SK-N-SH (cell line): ENCODE results near the gene STRBP.

ENCODE experiments used
- EZH2phosphoT487 ChIP-seq: fragments of 200-600 bp; sonication (generic); IDR thresholded peaks from 2 replicates; pipeline ENCODE4 v1.6.1; 2017; ENCODE audit warnings: low read depth, mixed run types, mild to moderate bottlenecking, antibody characterized with exemption, moderate library complexity, borderline replicate concordance
- FOXJ3 ChIP-seq: sonication (generic); formaldehyde crosslinking; IDR thresholded peaks from 2 replicates; pipeline ENCODE4 v1.5.1; 2020; ENCODE audit warnings: mild to moderate bottlenecking, missing genetic modification reagents
- FOXM1 ChIP-seq: IDR thresholded peaks from 2 replicates; pipeline ENCODE4 v1.4.0; 2012; ENCODE audit warnings: low read depth, mild to moderate bottlenecking
- GATA2 ChIP-seq: sonication (generic); formaldehyde crosslinking; IDR thresholded peaks from 2 replicates; pipeline ENCODE4 v1.5.0; 2020; ENCODE audit warnings: mild to moderate bottlenecking, missing genetic modification reagents
- MXI1 ChIP-seq: IDR thresholded peaks from 2 replicates; pipeline ENCODE4 v1.6.1; 2012; ENCODE audit warnings: mild to moderate bottlenecking, low read depth, low read length, improper control_type of control experiment
- RCOR1 ChIP-seq: fragments of 150-350 bp; IDR thresholded peaks from 2 replicates; pipeline ENCODE4 v1.6.1; 2017; ENCODE audit warnings: antibody characterized with exemption, low read length
- RXRA ChIP-seq: IDR thresholded peaks from 2 replicates; pipeline ENCODE4 v1.4.0; 2012; ENCODE audit warnings: low read depth, mild to moderate bottlenecking, borderline replicate concordance
- SIN3A ChIP-seq: IDR thresholded peaks from 2 replicates; pipeline ENCODE4 v1.6.1; 2012; ENCODE audit warnings: low read depth, mild to moderate bottlenecking, low read length, moderate library complexity, borderline replicate concordance
- TAF1 ChIP-seq: IDR thresholded peaks from 2 replicates; pipeline ENCODE4 v1.6.1; 2012; ENCODE audit warnings: low read depth, mild to moderate bottlenecking, low read length, moderate library complexity, borderline replicate concordance
- TF ChIP-seq, protein P1 (sequence below): fragments of 200-600 bp; sonication (generic); IDR thresholded peaks from 2 replicates; pipeline ENCODE4 v1.6.1; 2017; ENCODE audit warnings: antibody characterized with exemption, mild to moderate bottlenecking, moderate library complexity
- TF ChIP-seq, protein P2 (sequence below): IDR thresholded peaks from 2 replicates; pipeline ENCODE4 v1.6.1; 2012; ENCODE audit warnings: mild to moderate bottlenecking, low read depth, low read length, moderate library complexity
- TF ChIP-seq, protein P3 (sequence below): fragments of 150-350 bp; IDR thresholded peaks from 2 replicates; pipeline ENCODE4 v1.6.1; 2016; ENCODE audit warnings: mild to moderate bottlenecking, low read depth, low read length

DNA sequence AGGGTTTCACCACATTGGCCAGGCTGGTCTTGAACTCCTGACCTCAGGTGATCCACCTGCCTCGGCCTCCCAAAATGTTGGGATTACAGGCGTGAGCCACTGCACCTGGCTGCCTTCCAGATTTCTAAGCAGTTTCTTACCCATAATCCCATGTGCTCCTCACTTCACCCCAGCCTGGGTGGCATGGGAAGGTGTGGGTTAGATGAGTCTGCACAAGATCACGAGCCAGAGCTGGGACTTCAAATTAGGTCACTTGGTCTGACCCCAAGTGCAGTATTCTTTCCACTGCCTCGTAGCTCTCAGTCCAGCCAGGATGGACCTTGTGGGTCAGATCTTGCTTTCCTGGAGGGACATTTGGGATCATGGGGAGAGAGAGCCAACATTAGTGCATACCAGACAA is 37.5 kb upstream of the STRBP start:
- TF ChIP-seq TAF1 (no peak), MXI1 (no peak), SIN3A (no peak), RXRA (no peak), EZH2phosphoT487 (no peak), GATA2 (CRISPR knock-in tag) (no peak), RCOR1 (no peak), FOXJ3 (CRISPR knock-in tag) (no peak), FOXM1 (no peak)
- TF ChIP-seq, protein P1, sequence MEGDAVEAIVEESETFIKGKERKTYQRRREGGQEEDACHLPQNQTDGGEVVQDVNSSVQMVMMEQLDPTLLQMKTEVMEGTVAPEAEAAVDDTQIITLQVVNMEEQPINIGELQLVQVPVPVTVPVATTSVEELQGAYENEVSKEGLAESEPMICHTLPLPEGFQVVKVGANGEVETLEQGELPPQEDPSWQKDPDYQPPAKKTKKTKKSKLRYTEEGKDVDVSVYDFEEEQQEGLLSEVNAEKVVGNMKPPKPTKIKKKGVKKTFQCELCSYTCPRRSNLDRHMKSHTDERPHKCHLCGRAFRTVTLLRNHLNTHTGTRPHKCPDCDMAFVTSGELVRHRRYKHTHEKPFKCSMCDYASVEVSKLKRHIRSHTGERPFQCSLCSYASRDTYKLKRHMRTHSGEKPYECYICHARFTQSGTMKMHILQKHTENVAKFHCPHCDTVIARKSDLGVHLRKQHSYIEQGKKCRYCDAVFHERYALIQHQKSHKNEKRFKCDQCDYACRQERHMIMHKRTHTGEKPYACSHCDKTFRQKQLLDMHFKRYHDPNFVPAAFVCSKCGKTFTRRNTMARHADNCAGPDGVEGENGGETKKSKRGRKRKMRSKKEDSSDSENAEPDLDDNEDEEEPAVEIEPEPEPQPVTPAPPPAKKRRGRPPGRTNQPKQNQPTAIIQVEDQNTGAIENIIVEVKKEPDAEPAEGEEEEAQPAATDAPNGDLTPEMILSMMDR, result no peak
- TF ChIP-seq, protein P2, sequence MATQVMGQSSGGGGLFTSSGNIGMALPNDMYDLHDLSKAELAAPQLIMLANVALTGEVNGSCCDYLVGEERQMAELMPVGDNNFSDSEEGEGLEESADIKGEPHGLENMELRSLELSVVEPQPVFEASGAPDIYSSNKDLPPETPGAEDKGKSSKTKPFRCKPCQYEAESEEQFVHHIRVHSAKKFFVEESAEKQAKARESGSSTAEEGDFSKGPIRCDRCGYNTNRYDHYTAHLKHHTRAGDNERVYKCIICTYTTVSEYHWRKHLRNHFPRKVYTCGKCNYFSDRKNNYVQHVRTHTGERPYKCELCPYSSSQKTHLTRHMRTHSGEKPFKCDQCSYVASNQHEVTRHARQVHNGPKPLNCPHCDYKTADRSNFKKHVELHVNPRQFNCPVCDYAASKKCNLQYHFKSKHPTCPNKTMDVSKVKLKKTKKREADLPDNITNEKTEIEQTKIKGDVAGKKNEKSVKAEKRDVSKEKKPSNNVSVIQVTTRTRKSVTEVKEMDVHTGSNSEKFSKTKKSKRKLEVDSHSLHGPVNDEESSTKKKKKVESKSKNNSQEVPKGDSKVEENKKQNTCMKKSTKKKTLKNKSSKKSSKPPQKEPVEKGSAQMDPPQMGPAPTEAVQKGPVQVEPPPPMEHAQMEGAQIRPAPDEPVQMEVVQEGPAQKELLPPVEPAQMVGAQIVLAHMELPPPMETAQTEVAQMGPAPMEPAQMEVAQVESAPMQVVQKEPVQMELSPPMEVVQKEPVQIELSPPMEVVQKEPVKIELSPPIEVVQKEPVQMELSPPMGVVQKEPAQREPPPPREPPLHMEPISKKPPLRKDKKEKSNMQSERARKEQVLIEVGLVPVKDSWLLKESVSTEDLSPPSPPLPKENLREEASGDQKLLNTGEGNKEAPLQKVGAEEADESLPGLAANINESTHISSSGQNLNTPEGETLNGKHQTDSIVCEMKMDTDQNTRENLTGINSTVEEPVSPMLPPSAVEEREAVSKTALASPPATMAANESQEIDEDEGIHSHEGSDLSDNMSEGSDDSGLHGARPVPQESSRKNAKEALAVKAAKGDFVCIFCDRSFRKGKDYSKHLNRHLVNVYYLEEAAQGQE, result no peak
- TF ChIP-seq, protein P3, sequence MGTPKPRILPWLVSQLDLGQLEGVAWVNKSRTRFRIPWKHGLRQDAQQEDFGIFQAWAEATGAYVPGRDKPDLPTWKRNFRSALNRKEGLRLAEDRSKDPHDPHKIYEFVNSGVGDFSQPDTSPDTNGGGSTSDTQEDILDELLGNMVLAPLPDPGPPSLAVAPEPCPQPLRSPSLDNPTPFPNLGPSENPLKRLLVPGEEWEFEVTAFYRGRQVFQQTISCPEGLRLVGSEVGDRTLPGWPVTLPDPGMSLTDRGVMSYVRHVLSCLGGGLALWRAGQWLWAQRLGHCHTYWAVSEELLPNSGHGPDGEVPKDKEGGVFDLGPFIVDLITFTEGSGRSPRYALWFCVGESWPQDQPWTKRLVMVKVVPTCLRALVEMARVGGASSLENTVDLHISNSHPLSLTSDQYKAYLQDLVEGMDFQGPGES, result no peak
